Muscle of leg (tissue), 11 donors: ENCODE measurements around the gene ZSWIM3. TPM values are rescaled to one million over a fixed set of nuclear protein-coding genes. Genes with fewer than 3 reads are reported as not detected.

Source experiments
- DNase-seq: peaks from one replicate; pipeline ENCODE4 v3.0.0; 2013
- H3K27ac ChIP-seq: one replicate; pipeline ENCODE4 v1.5.1; 2013; ENCODE audit warnings: mild to moderate bottlenecking, low read length, control low read depth
- H3K27me3 ChIP-seq: one replicate; pipeline ENCODE4 v1.6.1; 2013; ENCODE audit warnings: low read length; ENCODE audit not compliant: control insufficient read depth, insufficient read depth
- H3K36me3 ChIP-seq: one replicate; pipeline ENCODE4 v1.6.1; 2013; ENCODE audit warnings: low read length; ENCODE audit not compliant: control insufficient read depth, insufficient read depth
- H3K4me1 ChIP-seq: one replicate; pipeline ENCODE4 v1.6.1; 2013; ENCODE audit warnings: low read length; ENCODE audit not compliant: control insufficient read depth, insufficient read depth
- H3K4me3 ChIP-seq: one replicate; pipeline ENCODE4 v1.5.1; 2013; ENCODE audit warnings: low read length, control low read depth
- H3K9me3 ChIP-seq: replicated peaks from 2 replicates; pipeline ENCODE4 v1.6.1; 2013; ENCODE audit warnings: low read depth, low read length; ENCODE audit not compliant: control insufficient read depth
- WGBS: methylation state at CpG from one replicate; pipeline ENCODE4 v1.1.5; 2013; ENCODE audit warnings: missing lambda C conversion rate; ENCODE audit not compliant: insufficient coverage; 5-methylcytosine and 5-hydroxymethylcytosine counted together
- polyA plus RNA-seq, 8 donors: library from polyadenylated mRNA; unstranded; fragments of 120-200 nt; gene quantifications; one replicate each; pipeline versions ENCODE4 v1.2.1 to v1.2.3, GENCODE V29; 2013; ENCODE audit warnings: inconsistent platforms in 1 of 8, low replicate concordance in 1 of 8; ENCODE audit not compliant: insufficient read length in 8 of 8, insufficient read depth in 1 of 8
- total RNA-seq: library from RNA; stranded (reverse); fragments of 120-200 nt; gene quantifications from one replicate; pipeline ENCODE4 v1.2.4, GENCODE V29; 2013

ZSWIM3 gene
- total and polyA plus RNA-seq, 9 donors = 3.1 to 5.6 (median 3.3) TPM

DNA sequence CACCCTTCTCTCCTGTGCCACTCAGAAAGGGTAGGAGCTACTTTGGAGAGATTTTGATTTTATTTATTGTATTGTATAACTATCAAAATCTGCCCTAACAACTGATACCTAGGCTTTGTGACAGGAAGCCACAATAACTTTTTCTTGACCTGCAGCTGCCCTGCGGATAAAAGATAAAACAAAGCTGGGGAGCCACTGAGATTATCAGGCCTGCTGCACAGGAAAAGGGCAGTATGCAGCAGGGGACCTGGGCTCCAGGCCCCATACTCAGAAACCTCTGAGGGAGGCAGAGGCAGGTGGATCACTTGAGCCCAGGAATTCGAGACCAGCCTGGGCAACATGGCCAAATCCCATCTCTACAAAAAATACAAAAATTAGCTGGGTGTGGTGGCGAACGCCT is 24.8 kb upstream of the ZSWIM3 start:
- 60% methylated on average over 1 of the region's 4 CpGs for WGBS
- Histone ChIP-seq H3K4me3 (no peak overlapping the region), H3K27me3 (no peaks in the 10 kb centered on the region), H3K9me3 (no peaks in the 10 kb centered on the region), H3K27ac (peak overlapping the region; percentile 94), H3K36me3 (peaks cover 20% of the 10 kb centered on the region), H3K4me1 (peaks cover 53% of the 10 kb centered on the region)
- DNase-seq = no peak

- Histone ChIP-seq H3K27me3 (no peaks in the 10 kb centered on the region), H3K4me1 (peaks cover 49% of the 10 kb centered on the region), H3K9me3 (no peaks in the 10 kb centered on the region), H3K4me3 (peak within 1 kb of the TSS; percentile 61), H3K27ac (peak within 1 kb of the TSS; percentile 94), H3K36me3 (peaks cover 20% of the 10 kb centered on the region)
- 5% methylated on average over 25 of the region's 35 CpGs for WGBS
- DNase-seq = peak; percentile 91
These were observed 24.2 kb upstream of the ZSWIM3 start, which contains the start of gene SNX21 for GRCh38 chr20:45833030-45833882. Gene SNX21 (plus strand): TSS chr20:45833799. CDS start chr20:45833920, 121 bp downstream.

- Histone ChIP-seq H3K27ac (peak overlapping the region; percentile 94), H3K36me3 (peaks cover 20% of the 10 kb centered on the region), H3K4me3 (peak overlapping the region; percentile 61), H3K4me1 (peaks cover 40% of the 10 kb centered on the region), H3K9me3 (no peaks in the 10 kb centered on the region), H3K27me3 (no peaks in the 10 kb centered on the region)
- peak; percentile 89 for DNase-seq
- WGBS = 1% methylated on average over 68 of the region's 71 CpGs
These were observed 23.3 kb upstream of the ZSWIM3 start for GRCh38 chr20:45833883-45834796.

DNA sequence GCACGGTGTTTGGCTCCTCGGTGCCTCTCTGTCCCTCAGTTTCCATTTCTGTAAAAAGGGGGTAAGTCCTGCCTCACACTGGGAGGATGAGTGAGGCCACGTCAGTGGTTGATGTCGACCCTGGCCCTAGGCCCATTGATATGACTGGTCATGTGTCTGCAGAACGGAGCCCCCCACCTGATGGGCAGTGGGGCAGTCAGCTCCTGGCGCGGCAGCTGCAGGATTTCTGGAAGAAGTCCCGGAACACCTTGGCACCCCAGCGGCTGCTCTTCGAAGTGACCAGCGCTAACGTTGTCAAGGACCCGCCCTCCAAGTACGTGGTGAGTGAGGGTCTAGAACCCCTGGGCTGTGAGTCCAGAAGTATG is 22.6 kb upstream of the ZSWIM3 start:
- DNase-seq = no peak
- Histone ChIP-seq H3K27me3 (no peaks in the 10 kb centered on the region), H3K9me3 (no peaks in the 10 kb centered on the region), H3K36me3 (peaks cover 20% of the 10 kb centered on the region), H3K4me1 (peaks cover 36% of the 10 kb centered on the region), H3K27ac (peak overlapping the region; percentile 94), H3K4me3 (peak overlapping the region; percentile 61)
- WGBS = 76% methylated on average over 12 of the region's 14 CpGs

DNA sequence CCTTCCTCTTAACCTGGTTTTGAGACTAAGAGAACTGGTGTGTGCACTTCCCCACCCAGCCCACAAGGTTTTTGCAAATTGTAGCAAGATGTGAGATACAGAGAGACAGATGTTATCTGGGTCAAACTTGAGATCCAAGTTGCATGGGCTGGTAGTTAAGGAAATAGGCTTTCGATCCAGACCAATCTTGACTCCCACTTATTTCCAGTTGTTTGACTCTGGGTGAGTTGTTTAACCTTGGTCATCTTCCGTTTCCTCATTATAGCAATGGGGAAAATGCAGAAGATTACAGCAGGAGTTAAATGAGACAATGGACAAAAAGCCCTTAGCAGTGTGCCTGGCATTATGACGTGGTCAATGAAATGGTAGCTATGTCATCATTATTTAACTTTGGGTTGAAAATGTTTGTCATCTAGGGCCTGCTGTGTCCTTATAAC is 22.1 kb upstream of the ZSWIM3 start:
- 80% methylated on average over 1 of the region's 3 CpGs for WGBS
- no peak for DNase-seq
- H3K9me3 ChIP-seq = no peaks in the 10 kb centered on the region
- peaks cover 32% of the 10 kb centered on the region for H3K4me1 ChIP-seq
- peak overlapping the region; percentile 5 for H3K4me3 ChIP-seq
- no peaks in the 10 kb centered on the region for H3K27me3 ChIP-seq
- peaks cover 25% of the 10 kb centered on the region for H3K36me3 ChIP-seq
- peak overlapping the region; percentile 59 for H3K27ac ChIP-seq

DNA sequence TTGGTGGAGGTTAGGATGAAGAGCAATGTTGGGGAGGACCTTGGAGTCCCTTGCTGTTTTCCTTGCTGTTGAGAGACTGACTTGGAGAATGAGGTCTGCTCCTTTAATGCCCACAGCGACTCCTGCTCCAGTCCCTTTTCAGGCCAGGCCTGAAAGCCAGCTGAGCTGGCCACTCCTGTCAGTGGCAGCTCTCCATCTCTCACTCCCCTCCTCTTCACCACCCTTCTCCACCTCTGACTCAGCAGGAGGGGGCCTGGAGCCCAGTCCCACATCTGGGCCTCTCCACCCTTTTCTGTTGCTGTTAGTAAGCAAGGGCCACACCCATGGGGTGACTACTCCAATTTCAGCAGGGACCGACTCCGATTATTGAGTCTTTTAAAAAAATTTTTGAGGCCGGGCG is 21.6 kb upstream of the ZSWIM3 start:
- H3K36me3 ChIP-seq = peaks cover 29% of the 10 kb centered on the region
- H3K27ac ChIP-seq = peak overlapping the region; percentile 59
- H3K4me3 ChIP-seq = peak overlapping the region; percentile 5
- no peaks in the 10 kb centered on the region for H3K9me3 ChIP-seq
- H3K27me3 ChIP-seq = no peaks in the 10 kb centered on the region
- WGBS = 33% methylated on average over 4 of the region's 5 CpGs
- DNase-seq = peak; percentile 68
- peaks cover 32% of the 10 kb centered on the region for H3K4me1 ChIP-seq

DNA sequence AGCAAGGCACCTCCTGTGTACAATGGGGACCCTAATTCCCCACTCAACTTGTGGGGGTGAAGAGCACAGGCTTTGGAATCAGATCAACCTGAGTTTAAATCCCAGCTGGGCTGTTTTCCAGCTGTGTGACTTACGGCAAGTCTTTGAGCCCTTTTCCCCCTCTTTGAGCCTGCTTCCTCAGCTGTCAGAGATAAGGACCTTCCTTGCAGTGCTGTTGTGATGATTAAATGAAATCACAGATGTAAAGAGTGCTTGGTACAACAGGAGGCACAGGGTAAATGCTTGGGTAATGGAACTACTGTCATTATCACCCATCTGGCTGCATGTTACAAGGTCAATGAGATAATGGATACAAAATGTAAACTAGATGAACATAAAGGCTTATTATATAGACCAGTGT is 20.6 kb upstream of the ZSWIM3 start:
- 20% methylated on average over 1 of the region's 1 CpG for WGBS
- Histone ChIP-seq H3K9me3 (no peaks in the 10 kb centered on the region), H3K4me3 (no peak overlapping the region), H3K27me3 (no peaks in the 10 kb centered on the region), H3K36me3 (peaks cover 39% of the 10 kb centered on the region), H3K27ac (no peak overlapping the region), H3K4me1 (peaks cover 41% of the 10 kb centered on the region)
- no peak for DNase-seq

DNA sequence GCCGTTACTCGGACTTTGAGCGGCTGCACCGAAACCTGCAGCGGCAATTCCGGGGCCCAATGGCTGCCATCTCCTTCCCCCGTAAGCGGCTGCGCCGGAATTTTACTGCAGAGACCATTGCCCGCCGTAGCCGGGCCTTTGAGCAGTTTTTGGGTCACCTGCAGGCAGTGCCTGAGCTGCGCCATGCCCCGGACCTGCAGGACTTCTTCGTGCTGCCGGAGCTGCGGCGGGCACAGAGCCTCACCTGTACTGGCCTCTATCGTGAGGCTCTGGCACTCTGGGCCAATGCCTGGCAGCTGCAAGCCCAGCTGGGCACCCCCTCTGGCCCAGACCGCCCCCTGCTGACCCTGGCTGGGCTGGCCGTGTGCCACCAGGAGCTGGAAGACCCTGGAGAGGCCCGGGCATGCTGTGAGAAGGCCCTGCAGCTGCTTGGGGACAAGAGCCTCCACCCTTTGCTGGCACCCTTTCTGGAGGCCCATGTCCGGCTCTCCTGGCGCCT is 16.7 kb upstream of the ZSWIM3 start:
- Histone ChIP-seq H3K27ac (no peak overlapping the region), H3K9me3 (no peaks in the 10 kb centered on the region), H3K36me3 (peaks cover 63% of the 10 kb centered on the region), H3K27me3 (no peaks in the 10 kb centered on the region), H3K4me3 (no peak overlapping the region), H3K4me1 (peaks cover 31% of the 10 kb centered on the region)
- DNase-seq = no peak
- 90% methylated on average over 23 of the region's 25 CpGs for WGBS

DNA sequence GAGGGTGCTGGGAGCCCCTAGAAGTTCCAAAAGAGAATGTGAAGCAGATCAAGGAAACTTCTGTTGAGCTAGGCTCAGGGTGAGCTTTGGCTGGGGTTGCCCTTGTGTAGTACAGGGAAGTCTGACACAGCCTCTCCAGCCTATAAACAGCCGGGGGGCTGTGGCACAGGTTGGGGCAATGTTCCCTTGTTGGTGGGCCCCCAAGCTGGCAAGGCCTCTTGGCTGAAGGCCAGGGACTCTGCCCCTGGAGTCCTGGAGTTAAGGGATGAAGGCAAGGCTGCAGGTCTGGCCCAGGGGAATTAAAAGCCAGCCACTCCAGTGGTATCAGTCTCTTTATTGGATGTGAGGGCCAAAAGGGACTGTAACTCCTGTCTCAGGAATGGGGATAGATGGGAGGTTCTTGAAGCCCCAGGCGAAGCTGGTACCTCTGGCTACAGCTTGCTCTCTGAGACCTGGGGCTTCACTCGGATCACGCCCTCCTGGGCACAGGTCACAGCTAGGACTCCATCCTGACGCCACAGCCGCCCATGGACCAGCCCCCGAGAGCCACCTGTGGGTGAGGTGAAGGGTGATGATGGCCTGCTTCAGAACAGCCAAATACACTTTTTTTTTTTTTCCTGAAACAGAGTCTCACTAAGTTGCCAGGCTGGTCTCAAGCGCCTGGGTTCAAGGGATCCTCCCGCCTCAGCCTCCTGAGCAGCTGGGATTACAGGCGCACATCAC is 15.8 kb upstream of the ZSWIM3 start:
- Histone ChIP-seq H3K27me3 (no peaks in the 10 kb centered on the region), H3K4me1 (peaks cover 26% of the 10 kb centered on the region), H3K27ac (peak overlapping the region; percentile 53), H3K36me3 (peaks cover 64% of the 10 kb centered on the region), H3K4me3 (no peak overlapping the region), H3K9me3 (no peaks in the 10 kb centered on the region)
- no peak for DNase-seq
- 84% methylated on average over 7 of the region's 10 CpGs for whole genome bisulfite sequencing
